Posterior cingulate gyrus (tissue), 11 donors: Measurements from ENCODE around the gene TRIO.
"Not testable (repeated sequence)": the region's sequence is repeated elsewhere in the genome, so short reads cannot be mapped to it uniquely, and the experiment has no call there.

ENCODE experiments used
- DNase-seq, 10 donors: peaks; one replicate each; pipeline versions ENCODE4 v3.0.0 to v3.0.0-alpha.2; 2020 to 2021; ENCODE audit warnings: mixed read lengths in 3 of 10
- intact Hi-C: fragments of 100-400 bp; cut with DNase I; formaldehyde crosslinking; loops from one replicate; pipeline ENCODE4 v1.15.1; 2023

The TRIO gene

GRCh38 chr5:14201325-14202045 is 58.3 kb downstream of the TRIO start:
- DNase-seq = no peak
- intact Hi-C loops = loop anchor here (10.0 kb wide), 1 partner anchor 57 kb away; the partner anchor contains the start of gene TRIO

DNA sequence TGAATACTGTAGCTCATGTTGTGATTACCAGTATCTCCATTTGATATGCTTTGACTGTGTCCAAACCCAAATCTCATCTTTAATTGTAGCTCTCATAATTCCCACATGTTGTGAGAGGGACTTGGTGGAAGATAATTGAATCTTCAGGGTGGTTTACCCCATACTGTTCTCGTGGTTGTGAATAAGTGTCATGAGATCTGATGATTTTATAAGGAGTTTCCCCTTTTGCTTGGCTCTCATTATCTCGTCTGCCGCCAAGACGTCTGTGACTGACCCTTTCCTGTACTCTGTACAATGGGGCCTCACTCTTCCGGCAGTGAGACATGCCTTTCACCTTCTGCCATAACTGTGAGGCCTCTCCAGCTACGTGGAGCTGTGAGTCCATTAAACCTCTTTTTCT is 59.3 kb downstream of the TRIO start:
- no peak for DNase-seq
- intact Hi-C loops = loop anchor here (10.0 kb wide), 1 partner anchor 58 kb away; the partner anchor contains the start of gene TRIO

DNA sequence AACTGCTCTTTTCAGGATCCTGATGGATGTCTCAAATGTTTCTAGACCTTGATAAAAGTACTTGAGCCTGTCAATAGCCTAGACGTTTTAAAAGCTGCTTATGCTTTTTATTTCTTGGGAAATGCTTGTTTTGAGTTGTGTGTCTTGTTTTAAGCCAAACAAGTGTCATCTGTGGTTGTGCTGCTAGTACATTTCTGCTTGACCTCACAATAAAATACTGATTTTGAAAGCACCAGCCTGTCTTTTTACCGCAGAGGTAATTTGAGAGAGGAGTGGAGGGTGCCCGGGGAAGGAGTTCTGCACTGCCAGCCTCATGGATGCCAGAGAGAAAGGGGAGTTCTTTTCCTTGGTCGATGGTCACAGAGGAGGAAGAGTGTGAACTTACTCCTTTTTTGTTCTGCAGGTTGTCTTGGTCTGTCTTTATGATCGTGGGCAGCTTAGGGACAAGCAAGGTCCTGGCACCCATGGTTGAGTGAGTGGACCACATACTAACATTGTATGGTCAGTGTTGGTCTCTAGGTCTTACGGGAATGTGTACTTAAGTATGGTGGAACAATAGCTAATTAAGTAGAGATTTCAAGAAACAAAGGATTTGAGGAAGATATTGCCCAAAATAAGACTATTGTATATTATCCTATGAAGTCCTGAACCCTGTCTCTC is 61.0 kb downstream of the TRIO start:
- DNase-seq = no peak
- intact Hi-C loops = loop anchor here (10.0 kb wide), 1 partner anchor 59 kb away; the partner anchor contains the start of gene TRIO

DNA sequence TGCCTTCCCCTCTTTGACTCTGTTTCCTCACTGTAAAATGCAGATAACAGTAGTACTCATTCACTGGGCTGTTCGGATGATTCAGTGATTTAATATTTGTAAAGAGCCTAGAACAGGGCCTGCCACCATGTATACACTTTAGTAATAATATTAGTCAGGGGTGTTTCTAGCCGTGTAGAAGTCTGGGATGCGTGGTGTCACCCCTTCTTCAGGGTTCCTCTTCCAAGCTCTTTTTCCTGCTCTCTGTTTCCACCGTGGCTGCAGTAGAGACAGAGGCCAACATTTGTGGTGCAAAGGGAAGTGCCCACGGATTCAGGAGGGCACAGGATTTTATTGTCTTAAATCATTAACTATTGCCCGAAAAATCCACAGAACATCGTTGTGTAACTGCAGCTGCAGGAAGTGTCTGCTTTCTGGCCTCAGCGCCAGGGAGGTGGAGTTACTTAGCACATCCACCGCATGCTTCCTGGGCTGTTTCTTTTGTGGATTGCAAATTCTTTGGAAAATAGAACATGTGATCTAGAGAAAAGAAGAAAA is 61.7 kb downstream of the TRIO start:
- intact Hi-C loops = loop anchor here (10.0 kb wide), 1 partner anchor 60 kb away; the partner anchor contains the start of gene TRIO
- peak in 5 of 10 donors; percentile 46 to 90 (median 81) for DNase-seq

DNA sequence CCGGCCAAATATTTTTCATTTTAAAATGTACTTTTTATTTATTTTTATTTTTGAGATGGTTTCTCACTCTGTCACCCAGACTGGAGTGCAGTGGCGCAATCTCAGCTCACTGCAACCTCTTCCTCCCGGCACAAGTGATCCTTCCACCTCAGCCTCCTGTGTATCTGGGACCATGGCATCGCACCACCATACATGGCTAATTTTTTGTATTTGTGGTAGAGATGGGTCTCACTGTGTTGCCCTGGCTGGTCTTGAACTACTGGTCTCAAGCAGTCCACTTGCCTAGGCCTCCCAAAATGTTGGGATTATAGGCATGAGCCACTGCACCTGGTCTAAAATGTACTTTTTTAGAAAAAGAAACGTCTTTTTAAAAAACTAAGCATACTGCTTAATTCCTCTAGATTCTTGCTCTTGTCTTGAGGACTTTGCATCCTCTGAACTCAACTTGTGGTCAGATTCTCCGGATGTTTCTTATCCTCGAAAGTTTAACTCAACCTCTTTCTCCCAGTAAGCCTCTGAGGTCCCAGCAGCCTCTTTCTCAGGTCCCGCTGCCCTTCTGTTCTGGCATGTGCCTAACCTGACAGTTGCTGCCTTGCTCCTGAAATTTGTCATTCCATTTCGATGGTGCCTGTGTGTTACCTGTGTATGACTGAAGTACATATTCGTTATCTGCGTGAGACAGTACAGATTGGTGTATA is 63.0 kb downstream of the TRIO start:
- intact Hi-C loops = loop anchor here (10.0 kb wide), 1 partner anchor 61 kb away; the partner anchor contains the start of gene TRIO
- no peak for DNase-seq

- DNase-seq = not testable (repeated sequence)
- intact Hi-C loops = loop anchor here (10.0 kb wide), 1 partner anchor 63 kb away; the partner anchor contains the start of gene TRIO
Measured at GRCh38 chr5:14207428-14207827, 64.3 kb downstream of the TRIO start.

GRCh38 chr5:14208071-14209021 is 65.2 kb downstream of the TRIO start:
- intact Hi-C loops = loop anchor here (10.0 kb wide), 1 partner anchor 64 kb away; the partner anchor contains the start of gene TRIO
- DNase-seq = no peak

- DNase-seq = no peak
- intact Hi-C loops = loop anchor here (10.0 kb wide), 1 partner anchor 65 kb away; the partner anchor contains the start of gene TRIO
Measured at GRCh38 chr5:14209222-14209822, 66.2 kb downstream of the TRIO start.

DNA sequence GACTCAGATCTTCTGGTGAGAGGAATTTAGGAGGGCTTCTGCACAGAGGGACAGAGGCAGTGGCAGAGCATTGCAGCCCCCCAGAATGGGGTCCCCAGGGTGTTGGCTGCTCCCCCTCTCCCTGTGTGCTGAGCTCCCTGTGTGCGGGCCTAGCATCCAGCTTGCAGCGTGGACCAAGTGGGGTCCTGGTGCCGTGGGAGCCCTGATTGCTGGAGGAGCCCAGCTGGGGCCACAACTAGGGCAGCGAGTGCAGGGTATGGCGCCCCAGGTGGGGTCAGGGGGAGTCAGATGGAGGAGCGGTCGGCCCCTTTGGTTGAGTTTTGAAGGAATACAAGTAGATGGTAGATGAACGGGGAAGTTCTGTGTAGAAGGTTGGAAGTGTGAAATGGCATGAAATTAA is 66.7 kb downstream of the TRIO start:
- intact Hi-C loops = loop anchor here (10.0 kb wide), 1 partner anchor 65 kb away; the partner anchor contains the start of gene TRIO
- DNase-seq = no peak

DNA sequence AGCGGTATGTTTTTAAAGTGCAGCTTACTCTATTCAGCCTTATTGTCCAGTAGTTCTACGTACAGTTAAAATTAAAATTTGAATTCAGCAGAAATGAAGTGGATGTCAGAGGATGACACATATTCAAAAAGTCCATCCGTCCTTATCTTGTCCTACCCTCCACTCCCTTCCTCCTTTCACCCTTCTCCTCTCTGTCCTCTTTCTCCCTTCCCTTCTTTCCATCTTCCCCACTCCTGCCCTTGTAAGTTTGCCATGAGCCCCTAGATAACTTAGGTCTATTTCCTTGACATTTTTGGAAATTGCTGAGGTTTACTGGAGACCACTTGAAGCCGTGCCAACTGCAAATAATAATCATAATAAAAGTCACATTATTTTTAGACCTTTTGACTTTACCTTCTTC is 67.6 kb downstream of the TRIO start:
- intact Hi-C loops = no loop called here
- DNase-seq = no peak

DNA sequence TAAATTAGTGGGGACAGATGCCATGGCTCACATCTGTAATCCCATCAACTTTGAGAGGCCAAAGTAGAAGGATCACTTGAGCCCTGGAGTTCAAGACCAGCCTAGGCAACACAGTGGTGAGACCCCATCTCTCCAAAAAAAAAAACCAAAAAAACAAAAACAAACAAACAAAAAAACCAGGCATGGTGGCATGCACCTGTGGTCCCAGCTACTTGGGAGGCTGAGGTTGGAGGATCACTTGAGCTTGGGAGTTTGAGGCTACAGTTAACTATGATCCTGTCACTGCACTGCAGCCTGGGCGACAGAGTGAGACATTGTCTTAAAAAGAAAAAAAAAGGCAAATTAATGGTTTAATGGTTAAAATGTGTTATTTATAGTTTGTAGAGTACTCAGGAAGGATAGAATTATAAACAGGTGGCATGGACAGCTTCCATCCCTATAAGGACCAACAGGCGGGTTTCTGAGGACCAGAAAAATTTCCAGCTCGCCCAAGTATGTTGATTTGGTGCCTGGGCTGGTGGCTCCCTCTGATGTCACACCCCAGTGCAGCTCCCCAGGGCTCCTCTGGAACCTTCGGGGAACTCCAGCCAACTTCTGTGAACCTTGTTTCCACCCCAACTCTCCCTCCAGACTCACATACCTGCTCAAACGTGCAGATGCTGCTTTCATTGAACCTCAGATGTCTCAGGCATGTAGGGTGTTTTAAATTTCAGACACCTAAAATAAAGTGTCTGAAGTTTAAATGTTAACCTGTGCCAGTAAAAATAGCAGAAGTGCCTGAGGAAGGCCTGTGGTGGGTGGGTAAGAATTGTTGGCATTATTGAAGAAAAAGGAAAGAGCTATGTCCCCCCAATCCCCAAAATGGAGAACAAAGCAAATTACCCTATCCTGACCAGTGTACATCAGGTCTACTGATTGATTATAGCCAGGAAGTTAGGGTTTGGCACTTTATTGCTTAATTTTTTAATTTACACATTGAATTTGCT is 69.0 kb downstream of the TRIO start:
- no peak for DNase-seq
- intact Hi-C loops = no loop called here

DNA sequence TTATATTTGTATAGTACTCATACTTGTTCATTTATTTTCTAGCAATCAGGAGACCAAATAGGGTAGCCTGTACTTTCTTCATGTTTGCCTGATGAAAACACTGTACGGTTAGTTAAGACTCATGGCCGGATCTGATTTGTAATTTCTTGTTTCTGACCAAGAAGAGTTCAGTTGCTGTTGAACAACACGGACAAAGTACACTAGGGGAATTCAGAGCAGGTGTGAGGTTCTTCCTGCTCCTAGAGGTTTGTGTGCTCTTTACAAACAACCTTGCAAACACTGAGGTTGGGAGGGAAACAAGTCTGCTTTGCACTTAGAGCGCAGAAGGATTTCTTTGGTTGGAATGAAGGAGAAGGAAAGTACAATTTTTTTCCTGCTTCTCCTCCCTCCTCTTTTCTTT is 69.7 kb downstream of the TRIO start:
- DNase-seq = no peak
- intact Hi-C loops = no loop called here

- intact Hi-C loops = no loop called here
- DNase-seq = no peak
Measured at GRCh38 chr5:14213253-14213652, 70.1 kb downstream of the TRIO start.

- intact Hi-C loops = no loop called here
- DNase-seq = no peak
Measured at GRCh38 chr5:14213813-14214585, 70.9 kb downstream of the TRIO start.

DNA sequence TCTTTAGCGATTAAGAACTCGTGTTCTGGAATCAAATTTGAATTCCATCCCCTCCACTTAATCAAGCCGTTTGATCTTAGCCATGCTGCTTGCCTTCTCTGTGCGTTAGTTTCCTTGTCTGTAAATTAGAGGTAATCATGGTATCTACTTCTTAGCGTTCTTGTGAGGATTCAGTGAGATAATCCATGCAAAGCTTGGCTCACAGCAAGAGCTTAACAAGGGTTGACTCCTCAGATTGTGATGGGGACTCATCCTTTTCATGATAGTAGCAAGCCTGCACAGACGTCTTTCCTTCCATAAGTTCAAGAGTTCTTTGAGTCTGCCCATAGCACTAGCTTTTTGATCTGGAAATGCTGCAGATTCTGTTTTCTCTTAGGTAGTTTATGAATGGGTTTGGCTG is 72.8 kb downstream of the TRIO start:
- intact Hi-C loops = no loop called here

DNA sequence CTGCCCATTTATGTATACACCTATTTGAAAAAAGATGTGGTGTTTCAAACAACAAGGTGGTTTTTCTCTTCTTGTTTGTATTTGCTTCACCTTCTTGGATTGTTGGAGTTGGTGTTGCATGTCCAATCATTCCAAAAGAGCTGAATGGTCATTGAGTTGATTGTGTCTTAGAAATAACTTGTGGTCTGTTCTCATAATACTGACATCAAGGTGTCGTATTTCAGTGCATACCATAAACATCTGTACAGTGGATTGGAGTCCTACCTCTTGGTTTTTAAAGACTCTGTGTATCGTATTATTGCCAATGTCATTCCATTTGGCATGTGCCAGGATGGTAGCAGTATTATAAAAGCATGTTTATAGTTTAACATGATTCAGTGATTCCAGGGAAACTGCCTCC is 73.2 kb downstream of the TRIO start:
- intact Hi-C loops = no loop called here
- DNase-seq = no peak

More for the DNA sequence above, 72.8 kb downstream of the TRIO start:
- DNase-seq = no peak

GRCh38 chr5:14216902-14217301 is 73.8 kb downstream of the TRIO start:
- DNase-seq = no peak
- intact Hi-C loops = no loop called here
